HG02943 (cell line): ENCODE results near the gene PAX4.

Experiments
- ATAC-seq: cut with Tn5 transposase; IDR thresholded peaks from one replicate; pipeline ENCODE4 v1.9.1; 2021; ENCODE audit warnings: mild to moderate bottlenecking, low read depth, moderate library complexity; ENCODE audit not compliant: unreplicated experiment

The PAX4 gene

GRCh38 chr7:127618042-127618441 is at the start of gene PAX4:
PAX4 (minus strand) TSS chr7:127618142; CDS start chr7:127615928, 2,214 bp downstream.
- no peak for ATAC-seq

DNA sequence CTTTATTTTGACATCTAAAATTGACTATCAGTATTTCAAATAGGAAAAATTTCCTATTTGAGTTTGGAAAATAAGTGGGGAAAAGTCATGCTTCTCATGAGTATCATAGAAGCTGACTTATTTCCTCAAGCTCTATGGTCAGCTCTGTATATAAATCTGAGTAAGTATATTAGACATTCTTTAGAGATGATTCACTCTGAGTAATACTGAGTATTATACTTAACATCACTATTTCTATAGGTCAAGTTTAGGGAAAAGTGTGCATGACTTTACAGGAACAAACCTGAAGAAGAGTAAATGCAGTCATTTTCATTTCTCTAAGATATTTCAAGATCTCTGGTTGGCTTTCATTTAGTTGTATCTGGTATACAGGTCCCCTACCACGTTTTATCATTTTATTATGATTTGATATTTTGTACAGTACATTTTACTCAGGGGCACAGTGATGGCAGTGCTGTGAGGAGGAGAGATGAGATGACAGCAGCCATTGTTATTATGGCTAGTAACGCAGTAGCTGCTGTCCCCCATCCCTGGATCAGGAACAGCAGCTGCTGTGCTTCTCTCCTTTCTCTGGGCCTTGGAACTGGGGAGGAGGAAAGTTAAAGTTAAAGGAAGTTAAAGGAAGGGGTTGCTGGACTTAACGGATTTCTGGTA is 49.2 kb upstream of the PAX4 start:
- no peak for ATAC-seq

DNA sequence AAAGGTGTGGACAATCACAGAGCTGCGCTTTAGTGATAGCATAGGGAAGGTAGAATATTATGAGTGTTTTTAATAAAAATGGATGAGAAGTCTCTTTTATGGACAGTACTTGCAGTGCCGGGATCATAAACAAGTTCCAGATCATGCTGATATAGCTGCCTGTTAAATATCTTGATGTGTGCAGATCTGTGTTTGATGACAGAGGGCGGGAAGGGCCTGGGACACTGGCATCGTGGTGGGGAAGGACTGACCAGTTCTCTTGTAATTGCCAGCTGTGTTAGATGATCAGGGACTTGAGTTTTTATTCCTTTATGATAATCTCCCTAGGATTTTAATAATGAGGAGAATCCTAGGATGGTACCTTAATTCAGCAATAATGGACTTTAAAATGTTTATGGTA is 48.7 kb upstream of the PAX4 start:
- no peak for ATAC-seq

- ATAC-seq, result no peak
Measured at GRCh38 chr7:127665922-127666321, 48.0 kb upstream of the PAX4 start.

DNA sequence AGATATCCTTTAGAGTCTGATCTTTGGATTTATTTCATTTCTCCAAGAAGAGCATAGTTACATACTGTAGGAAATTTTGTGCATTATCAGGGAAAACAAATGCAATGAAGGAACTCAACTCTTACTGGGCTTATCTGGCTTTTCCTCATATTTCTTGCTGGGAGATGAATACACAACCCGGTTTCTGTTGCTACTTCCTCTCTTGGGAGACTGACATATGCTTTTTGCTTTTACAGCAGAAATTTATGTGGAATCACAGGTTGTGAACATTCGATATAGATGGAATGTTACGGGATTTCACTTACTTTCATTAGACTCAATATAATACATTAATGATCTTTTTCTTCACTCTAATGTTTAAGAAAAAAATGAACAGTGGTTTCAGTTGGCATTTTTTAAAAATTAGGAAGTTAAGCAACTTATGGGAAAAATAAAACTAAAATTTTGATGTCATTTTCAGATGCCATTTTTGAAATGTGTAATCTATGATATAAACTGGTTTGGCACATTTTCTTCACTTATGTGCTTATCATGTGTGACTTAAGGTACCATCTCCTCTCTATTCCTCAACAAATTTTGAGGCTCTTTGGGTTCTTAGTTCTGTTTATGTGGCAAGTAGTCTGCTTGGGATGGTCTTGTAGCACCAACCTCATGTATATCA is 41.2 kb upstream of the PAX4 start:
- no peak for ATAC-seq

DNA sequence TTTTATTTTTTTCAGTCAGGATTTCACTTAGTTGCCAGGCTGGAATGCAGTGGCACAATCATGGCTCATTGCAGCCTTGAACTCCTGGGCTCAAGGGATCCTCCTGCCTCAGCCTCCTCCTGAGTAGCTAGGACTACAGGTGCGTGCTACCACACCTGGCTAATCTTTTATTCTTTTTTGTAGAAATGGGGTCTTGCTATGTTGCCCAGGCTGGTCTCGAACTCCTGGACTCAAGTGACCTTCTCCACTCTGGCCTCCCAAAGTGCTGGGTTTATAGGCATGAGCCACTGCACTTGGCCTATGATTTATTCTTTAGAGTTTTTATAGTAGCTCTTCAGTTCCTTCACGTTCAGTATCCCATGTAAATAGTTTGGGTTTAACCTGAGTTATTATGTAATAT is 39.6 kb upstream of the PAX4 start:
- ATAC-seq, result no peak

GRCh38 chr7:127655720-127656119 is 37.8 kb upstream of the PAX4 start:
- ATAC-seq, result no peak

DNA sequence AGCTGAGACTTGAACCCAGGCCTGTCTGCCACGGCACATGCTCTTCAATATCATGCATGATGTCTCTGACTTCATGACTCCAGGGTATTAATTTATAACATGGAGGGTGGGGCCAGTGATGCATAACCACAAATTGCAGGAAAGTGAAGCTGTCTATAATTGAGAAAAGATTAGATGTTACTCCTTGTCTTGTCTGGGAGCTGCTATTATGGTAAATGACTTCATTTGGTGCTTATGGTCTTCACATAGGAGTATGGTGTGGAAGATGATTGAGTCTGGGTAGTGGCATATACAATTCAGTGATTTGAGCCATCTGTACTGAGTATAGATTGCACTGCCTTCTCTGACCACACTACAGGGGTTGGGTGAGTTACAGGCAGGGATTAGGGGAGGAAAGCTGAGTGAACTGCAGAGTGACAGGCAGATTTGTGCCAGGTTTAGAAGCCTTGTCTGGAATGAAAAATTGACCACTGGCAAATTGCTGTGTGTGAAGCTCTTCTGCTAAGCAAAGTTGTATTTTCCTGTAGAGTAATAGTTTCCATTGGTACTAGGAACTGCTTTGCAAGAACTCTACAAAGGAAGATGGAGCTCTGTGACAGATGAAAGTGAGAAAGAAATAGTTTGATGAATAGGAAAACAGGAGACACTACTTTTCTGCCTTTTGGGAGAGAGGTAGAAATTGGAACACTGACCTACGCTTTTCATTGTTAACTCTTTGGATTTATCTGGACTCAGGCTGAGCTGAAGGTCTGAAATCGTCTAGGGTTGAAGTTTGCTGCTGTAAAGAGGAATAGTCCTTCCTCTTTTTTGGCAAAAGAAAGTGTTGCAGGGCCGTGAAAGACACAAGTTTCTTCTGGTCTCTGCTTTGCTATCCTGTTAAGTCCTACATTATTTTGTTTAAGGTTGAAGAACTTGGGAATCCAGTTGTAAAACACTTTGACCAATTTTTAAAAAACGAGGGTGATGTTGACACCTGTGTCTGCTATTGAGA is 36.8 kb upstream of the PAX4 start:
- ATAC-seq, result no peak

DNA sequence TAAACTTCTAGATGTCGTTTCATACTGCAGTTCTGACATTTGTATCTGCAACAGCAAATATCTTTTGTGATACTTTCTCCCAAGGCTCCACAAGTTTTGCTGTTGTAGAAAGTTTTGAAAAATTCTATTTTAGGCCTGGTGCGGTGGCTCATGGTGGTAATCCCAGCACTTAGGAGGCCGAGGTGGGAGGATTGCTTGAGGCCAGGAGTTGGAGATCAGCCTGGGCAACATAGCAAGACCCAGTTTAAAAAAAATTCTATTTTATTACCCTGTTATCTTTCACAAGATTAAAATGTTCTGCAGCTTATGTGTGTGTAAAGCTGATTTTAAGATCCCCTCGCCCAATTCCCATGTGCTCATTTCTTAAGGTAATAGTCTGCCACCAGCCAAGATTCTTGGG is 35.5 kb upstream of the PAX4 start:
- ATAC-seq, result no peak

DNA sequence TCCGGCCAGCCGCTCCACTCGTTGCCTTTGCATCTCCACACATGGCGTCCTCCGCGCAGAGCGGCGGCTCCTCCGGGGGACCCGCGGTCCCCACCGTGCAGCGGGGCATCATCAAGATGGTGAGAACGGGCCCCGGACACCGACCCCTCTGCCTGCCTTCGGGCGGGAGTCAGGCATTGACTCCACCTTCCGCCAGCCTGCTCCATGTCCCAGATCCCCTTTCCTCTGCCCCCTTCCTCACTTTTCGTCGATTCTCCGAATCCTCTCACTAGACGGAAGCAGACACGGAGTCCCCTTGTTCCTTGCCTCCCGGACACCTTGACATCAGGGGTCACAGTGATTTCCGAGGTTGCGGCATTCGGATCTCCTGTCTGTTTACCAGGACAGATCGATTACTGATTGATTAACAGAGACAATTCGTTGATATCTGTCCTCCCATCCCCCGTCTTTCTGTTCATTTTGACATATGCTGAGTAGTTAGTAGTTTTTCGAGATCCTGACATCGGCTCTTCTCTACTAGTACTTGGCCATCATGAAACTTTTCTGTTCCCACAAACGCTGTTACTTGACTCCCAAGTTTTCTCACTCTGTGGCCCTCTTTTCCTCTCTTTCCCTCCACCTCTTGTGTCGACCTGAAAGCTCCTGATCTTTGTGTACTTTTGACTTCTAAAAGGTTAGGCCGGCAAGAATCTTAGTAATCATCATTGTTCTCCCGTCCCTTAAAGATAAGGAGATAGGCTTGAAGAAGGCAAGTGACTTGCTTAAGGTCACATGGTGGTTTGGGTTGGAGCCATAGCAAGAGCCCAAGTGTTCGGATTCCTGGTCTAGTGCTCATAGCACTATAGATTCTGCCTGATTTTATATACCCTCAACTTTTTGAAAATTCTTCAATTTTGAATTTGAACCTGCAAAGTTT is 34.6 kb upstream of the PAX4 start:
- ATAC-seq, result peak; percentile 16

GRCh38 chr7:127651556-127652332 is 33.8 kb upstream of the PAX4 start, which contains the start of gene SND1:
SND1 (plus strand) TSS chr7:127652194; CDS start chr7:127652374, 180 bp downstream.
- ATAC-seq, result peak; percentile 97

GRCh38 chr7:127650847-127651555 is 33.1 kb upstream of the PAX4 start:
- no peak for ATAC-seq

GRCh38 chr7:127648986-127649385 is 31.0 kb upstream of the PAX4 start:
- ATAC-seq, result no peak

GRCh38 chr7:127647636-127648035 is 29.7 kb upstream of the PAX4 start:
- no peak for ATAC-seq

- no peak for ATAC-seq
Measured at GRCh38 chr7:127644484-127644883, 26.5 kb upstream of the PAX4 start.

GRCh38 chr7:127638197-127638596 is 20.3 kb upstream of the PAX4 start:
- ATAC-seq, result no peak

DNA sequence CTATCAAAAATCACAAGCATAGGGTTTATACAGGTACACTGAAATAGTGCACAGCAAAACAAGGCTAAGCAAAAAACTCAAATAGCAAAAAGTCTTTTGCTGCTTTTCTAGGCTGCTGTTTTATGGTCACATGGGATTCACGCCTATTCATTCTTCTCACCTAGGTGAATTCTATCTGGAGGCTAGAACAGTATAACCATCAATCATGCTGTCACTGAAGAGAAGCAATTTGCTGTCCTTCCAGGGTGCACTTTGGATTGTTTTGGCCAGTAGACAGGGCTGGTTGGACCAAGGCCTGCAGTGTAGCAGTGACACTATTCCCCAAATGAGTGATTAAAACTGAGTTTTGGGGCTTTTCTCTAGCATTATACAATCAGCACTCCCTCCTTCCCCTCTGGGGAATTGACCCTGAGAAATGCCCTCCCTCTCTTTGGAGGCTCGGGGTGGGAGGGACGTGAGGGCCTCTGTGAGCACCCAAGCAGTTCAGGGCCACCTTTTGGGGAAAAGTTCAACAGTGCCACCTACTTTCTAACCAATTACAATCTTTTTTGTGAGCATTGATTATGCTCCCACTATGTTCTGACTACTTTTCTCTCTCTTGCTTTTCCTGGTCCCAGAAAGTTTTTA is 17.8 kb upstream of the PAX4 start:
- no peak for ATAC-seq

- no peak for ATAC-seq
Measured at GRCh38 chr7:127632276-127632910, 14.5 kb upstream of the PAX4 start.
